GM21360 (cell line): ENCODE results near the gene SP5.
"Not testable (repeated sequence)": the region's sequence is repeated elsewhere in the genome, so short reads cannot be mapped to it uniquely, and the experiment has no call there.

Source experiments
- ATAC-seq: cut with Tn5 transposase; IDR thresholded peaks from one replicate; pipeline ENCODE4 v1.9.1; 2021; ENCODE audit warnings: mild to moderate bottlenecking, moderate library complexity; ENCODE audit not compliant: unreplicated experiment

The SP5 gene

GRCh38 chr2:170710609-170710979 is 4.5 kb upstream of the SP5 start:
- ATAC-seq: no peak

GRCh38 chr2:170711196-170711773 is 3.9 kb upstream of the SP5 start:
- no peak for ATAC-seq

GRCh38 chr2:170711774-170712652 is 3.1 kb upstream of the SP5 start:
- no peak for ATAC-seq

GRCh38 chr2:170712653-170713542 is 2.2 kb upstream of the SP5 start:
- ATAC-seq: no peak

GRCh38 chr2:170713543-170714380 is 1.4 kb upstream of the SP5 start:
- ATAC-seq: no peak

GRCh38 chr2:170714381-170715061 is 616 bp upstream of the SP5 start:
- ATAC-seq: no peak

GRCh38 chr2:170715932-170716777 is 1.0 kb downstream of the SP5 start:
- ATAC-seq: no peak

- no peak for ATAC-seq
Observed at GRCh38 chr2:170716851-170717598, 1.9 kb downstream of the SP5 start.

GRCh38 chr2:170717599-170717963 is 2.4 kb downstream of the SP5 start:
- ATAC-seq: no peak

GRCh38 chr2:170717991-170718589 is 3.0 kb downstream of the SP5 start:
- ATAC-seq: no peak

GRCh38 chr2:170719810-170720209 is 4.7 kb downstream of the SP5 start:
- ATAC-seq: no peak

- ATAC-seq: no peak
Observed at GRCh38 chr2:170721678-170722077, 6.5 kb downstream of the SP5 start.

- ATAC-seq: no peak
Observed at GRCh38 chr2:170722301-170722700, 7.2 kb downstream of the SP5 start.

GRCh38 chr2:170723446-170723958 is 8.4 kb downstream of the SP5 start:
- no peak for ATAC-seq

GRCh38 chr2:170733798-170734600 is 18.9 kb downstream of the SP5 start:
- no peak for ATAC-seq

GRCh38 chr2:170734601-170735000 is 19.5 kb downstream of the SP5 start:
- not testable (repeated sequence) for ATAC-seq

- ATAC-seq: no peak
Observed at GRCh38 chr2:170736628-170737027, 21.5 kb downstream of the SP5 start.
